ENCODE data around the gene ACSM6. TPM values are rescaled to one million over a fixed set of nuclear protein-coding genes. Genes with fewer than 3 reads are reported as not detected.

The ACSM6 gene
- total RNA-seq, 4 donors from 2014 or later = not detected

DNA sequence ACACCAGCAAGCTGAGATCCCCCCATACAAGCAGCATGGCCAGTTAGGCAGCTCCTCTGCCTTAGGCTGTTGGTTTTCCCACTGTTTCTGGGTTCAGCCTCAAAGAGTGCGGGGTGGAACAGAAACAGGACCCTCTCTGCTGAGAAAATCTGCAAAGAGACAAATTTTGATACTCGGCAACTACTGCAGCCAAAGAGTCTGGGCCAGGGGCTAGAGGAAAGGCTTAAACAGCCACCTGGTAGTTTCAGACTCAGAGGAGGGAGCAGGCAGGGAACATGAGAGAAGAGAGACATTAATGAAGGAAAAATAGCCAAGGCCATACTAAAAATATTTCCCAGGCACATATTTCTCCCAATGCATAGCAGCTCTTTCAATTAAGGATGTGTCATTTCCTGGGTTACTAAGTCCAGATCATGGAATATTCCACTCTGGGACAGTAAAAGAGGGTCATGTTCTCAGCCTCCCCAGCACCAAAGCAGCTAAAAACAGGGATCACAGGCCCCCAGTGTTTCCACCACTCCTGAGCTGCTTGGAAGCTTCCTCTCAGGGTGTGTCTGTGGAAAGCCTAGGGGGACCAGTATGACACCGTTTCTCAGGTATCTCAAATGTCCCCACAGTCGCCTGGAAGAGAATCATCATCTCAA is 67.0 kb downstream of the ACSM6 start:
- TF ChIP-seq, protein P1, sequence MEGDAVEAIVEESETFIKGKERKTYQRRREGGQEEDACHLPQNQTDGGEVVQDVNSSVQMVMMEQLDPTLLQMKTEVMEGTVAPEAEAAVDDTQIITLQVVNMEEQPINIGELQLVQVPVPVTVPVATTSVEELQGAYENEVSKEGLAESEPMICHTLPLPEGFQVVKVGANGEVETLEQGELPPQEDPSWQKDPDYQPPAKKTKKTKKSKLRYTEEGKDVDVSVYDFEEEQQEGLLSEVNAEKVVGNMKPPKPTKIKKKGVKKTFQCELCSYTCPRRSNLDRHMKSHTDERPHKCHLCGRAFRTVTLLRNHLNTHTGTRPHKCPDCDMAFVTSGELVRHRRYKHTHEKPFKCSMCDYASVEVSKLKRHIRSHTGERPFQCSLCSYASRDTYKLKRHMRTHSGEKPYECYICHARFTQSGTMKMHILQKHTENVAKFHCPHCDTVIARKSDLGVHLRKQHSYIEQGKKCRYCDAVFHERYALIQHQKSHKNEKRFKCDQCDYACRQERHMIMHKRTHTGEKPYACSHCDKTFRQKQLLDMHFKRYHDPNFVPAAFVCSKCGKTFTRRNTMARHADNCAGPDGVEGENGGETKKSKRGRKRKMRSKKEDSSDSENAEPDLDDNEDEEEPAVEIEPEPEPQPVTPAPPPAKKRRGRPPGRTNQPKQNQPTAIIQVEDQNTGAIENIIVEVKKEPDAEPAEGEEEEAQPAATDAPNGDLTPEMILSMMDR (IDR thresholded peaks at IDR 0.05; ENCODE audit: low read depth) = no peak

DNA sequence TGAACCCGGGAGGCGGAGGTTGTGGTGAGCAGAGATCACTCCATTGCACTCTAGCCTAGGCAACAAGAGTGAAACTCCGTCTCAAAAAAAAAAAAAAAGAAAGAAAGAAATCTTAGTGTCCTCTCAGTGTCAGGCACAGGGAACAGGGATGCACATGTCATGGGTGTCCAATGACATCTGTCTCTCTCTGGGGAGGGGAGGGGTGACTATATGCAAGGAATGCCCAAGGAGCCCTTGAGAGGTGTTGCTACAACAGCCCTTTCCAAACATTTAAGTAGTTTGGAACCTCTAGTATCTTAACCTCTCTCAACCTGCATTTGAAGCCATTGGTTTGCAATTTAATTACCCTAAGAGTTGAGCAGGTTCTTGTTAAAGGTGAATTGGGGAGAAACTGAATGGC is 67.9 kb downstream of the ACSM6 start:
- TF ChIP-seq, protein P1 (IDR thresholded peaks at IDR 0.05; ENCODE audit: low read depth) = no peak

DNA sequence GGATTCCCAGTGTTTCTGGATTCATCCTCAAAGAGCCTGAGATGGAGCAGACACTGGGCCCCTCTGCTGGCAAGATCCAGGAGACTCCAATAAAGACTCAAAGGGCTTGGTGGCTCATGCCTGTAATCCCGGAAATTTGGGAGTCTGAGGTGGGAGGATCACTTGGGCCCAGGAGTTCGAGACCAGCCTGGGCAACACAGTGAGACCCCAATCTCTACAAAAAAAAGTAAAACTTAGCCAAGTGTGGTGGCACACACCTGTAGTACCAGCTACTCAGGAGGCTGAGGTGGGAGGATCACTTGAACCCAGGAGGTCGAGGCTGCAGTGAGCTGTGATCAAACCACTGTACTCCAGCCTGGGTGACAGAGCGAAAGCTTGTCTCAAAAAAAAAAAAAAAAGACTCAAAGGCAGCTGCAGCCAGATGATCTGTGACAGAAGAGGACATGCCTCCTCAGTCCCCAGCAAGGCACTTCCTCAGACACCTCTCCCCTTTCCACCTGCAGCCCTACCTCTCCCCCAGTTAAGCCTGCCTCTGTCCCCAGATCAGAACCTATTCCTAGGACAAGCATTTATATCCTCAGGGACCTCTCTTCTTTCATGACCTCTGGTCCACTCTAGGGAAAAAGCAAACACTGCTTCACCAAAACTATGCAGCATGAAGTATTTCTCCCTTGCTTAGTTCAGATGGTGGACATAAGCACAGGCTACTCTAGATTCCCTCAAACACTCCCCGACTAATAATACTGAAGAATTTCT is 68.9 kb downstream of the ACSM6 start:
- TF ChIP-seq, protein P1 (IDR thresholded peaks at IDR 0.05; ENCODE audit: low read depth) = no peak

DNA sequence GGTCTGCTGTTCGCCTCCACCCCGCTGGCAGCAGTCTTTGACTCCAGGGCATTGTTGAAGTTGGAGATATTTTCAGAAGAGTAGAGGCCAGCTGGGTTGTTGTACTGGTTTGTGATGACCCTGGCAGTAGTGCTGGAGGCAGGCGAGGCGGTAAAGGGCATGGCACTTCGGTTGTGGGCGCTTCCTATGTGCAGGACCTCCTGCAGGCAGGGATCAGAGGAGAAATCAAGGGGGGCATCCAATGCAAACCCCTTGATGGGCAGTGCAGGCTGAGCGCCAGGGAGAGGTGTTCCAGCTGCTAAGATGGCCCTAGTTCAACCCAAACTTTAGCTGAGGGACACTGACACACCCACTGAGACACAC is 69.8 kb downstream of the ACSM6 start:
- TF ChIP-seq, protein P1 (IDR thresholded peaks at IDR 0.05; ENCODE audit: low read depth) = no peak

DNA sequence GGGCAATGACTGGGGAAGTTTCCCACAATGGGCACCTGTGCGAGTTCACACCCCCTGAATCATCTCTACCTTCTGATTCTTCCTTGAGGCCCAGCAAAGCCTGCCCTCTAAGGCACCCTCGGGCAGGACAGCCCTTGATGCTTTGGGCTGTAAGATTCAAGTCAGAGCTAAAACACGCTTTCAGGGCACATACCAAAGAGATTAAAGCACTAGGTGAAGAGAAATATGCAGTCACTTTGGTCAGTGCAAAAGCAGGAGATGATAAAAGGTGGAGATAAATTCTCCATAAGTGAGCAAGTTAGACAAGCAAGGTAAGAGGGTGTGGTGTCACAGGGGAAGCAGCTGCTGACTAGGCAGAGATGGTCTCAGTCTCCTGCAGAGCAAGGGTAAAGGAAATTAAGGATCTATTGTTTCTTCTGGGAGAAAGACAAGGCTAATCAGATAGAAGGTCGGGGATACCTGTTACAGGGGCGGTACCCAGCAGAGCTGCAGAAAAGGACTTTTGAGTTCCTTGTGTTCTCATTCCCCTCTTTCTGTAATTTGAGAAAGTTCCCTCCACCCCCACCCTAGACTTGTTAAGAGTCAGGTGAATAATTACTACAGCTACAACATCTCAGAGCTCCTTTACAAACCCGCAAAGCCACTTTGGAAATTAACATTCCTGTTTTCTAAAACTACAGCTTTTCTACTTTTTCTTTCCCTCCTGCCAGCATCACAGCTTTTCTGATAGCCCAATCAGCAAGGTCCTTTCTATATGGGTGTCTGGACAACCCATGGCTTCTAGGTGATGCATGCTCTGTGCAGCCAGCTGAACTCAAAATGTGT is 70.4 kb downstream of the ACSM6 start:
- TF ChIP-seq, protein P1 (IDR thresholded peaks at IDR 0.05; ENCODE audit: low read depth) = no peak

DNA sequence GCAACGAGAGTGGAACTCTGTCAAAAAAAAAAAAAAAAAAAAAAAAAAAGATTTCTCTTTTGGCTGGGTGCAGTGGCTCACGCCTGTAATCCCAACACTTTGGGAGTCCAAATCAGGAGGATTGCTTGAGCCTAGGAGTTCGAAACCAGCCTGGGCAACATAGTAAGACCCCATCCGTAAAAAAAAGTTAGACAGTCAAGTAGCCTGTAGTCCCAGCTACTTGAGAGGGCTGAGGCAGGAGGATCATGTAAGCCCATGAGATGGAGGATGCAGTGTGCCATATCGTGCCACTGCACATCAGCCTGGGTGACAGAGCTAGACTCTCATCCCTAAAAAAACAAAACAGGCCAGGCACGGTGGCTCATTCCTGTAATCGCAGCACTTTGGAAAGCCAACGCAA is 71.5 kb downstream of the ACSM6 start:
- TF ChIP-seq, protein P1 (IDR thresholded peaks at IDR 0.05; ENCODE audit: low read depth) = no peak

DNA sequence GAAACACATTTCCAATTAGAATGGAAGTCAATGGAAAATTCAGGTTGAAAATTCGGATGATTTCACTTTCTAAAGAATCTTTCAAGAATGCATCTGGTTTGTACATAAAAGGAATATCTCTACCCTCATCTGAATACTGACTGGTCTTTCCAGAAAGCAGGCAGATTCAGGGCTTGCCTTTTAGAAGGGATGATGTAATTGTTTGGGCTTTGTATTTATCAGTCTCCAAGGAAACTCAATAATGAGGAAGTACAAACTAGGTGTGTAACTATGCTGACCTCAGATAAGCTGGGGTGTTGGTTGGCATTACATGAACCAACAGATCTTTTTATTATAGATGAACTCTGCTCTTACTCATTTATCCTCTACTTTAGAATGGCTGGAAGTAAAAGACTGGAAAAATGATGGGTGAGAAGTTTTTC is 72.6 kb downstream of the ACSM6 start:
- TF ChIP-seq, protein P1 (IDR thresholded peaks at IDR 0.05; ENCODE audit: low read depth) = no peak

Data from subcutaneous adipose tissue (tissue), 4 donors.